Measurements from ENCODE around the gene SPSB2. TPM values are rescaled to one million over a fixed set of nuclear protein-coding genes. Genes with fewer than 3 reads are reported as not detected.

The SPSB2 gene
- total and polyA plus RNA-seq, 9 of the 15 experiments (the other 6 are each of a cell fraction or from before 2014, with no cell fraction given): 0.10 to 10.6 (median 1.9) TPM

- TF ChIP-seq NR2C1 (IDR thresholded peaks at IDR 0.05) (no peak), NR2C1 (tag; IDR thresholded peaks at IDR 0.05) (0 out of 2 replicates have a peak, but pooled peaks have one; percentile 20), TBP (optimal IDR thresholded peaks at IDR 0.05; ENCODE audit: low read depth, low read length) (no peak), RB1 (IDR thresholded peaks at IDR 0.05; ENCODE audit: low read depth) (no peak), E2F6 (IDR thresholded peaks at IDR 0.05; ENCODE audit: borderline replicate concordance in 1 of 2, extremely low read depth in 1 of 2, insufficient read depth in 1 of 2, insufficient read length in 1 of 2, low read depth in 1 of 2, low read length in 1 of 2, poor library complexity in 1 of 2, severe bottlenecking in 1 of 2) (peak in 1 of 2 experiments; percentile 7), KDM5B (IDR thresholded peaks at IDR 0.05; ENCODE audit: insufficient replicate concordance, low read depth, low read length) (peak; percentile 22), CXXC5 (CRISPR knock-in tag; IDR thresholded peaks at IDR 0.05) (peak; percentile 55; the same call in 1 of the 2 replicates), E2F1 (CRISPR knock-in tag; IDR thresholded peaks at IDR 0.05) (no peak), POLR2G (IDR thresholded peaks at IDR 0.05; ENCODE audit: low read depth, low read length) (peak; percentile 67)
- TF ChIP-seq, protein P1, sequence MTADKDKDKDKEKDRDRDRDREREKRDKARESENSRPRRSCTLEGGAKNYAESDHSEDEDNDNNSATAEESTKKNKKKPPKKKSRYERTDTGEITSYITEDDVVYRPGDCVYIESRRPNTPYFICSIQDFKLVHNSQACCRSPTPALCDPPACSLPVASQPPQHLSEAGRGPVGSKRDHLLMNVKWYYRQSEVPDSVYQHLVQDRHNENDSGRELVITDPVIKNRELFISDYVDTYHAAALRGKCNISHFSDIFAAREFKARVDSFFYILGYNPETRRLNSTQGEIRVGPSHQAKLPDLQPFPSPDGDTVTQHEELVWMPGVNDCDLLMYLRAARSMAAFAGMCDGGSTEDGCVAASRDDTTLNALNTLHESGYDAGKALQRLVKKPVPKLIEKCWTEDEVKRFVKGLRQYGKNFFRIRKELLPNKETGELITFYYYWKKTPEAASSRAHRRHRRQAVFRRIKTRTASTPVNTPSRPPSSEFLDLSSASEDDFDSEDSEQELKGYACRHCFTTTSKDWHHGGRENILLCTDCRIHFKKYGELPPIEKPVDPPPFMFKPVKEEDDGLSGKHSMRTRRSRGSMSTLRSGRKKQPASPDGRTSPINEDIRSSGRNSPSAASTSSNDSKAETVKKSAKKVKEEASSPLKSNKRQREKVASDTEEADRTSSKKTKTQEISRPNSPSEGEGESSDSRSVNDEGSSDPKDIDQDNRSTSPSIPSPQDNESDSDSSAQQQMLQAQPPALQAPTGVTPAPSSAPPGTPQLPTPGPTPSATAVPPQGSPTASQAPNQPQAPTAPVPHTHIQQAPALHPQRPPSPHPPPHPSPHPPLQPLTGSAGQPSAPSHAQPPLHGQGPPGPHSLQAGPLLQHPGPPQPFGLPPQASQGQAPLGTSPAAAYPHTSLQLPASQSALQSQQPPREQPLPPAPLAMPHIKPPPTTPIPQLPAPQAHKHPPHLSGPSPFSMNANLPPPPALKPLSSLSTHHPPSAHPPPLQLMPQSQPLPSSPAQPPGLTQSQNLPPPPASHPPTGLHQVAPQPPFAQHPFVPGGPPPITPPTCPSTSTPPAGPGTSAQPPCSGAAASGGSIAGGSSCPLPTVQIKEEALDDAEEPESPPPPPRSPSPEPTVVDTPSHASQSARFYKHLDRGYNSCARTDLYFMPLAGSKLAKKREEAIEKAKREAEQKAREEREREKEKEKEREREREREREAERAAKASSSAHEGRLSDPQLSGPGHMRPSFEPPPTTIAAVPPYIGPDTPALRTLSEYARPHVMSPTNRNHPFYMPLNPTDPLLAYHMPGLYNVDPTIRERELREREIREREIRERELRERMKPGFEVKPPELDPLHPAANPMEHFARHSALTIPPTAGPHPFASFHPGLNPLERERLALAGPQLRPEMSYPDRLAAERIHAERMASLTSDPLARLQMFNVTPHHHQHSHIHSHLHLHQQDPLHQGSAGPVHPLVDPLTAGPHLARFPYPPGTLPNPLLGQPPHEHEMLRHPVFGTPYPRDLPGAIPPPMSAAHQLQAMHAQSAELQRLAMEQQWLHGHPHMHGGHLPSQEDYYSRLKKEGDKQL (CRISPR knock-in tag; IDR thresholded peaks at IDR 0.05; ENCODE audit: borderline replicate concordance): no peak
- TF ChIP-seq, protein P2, sequence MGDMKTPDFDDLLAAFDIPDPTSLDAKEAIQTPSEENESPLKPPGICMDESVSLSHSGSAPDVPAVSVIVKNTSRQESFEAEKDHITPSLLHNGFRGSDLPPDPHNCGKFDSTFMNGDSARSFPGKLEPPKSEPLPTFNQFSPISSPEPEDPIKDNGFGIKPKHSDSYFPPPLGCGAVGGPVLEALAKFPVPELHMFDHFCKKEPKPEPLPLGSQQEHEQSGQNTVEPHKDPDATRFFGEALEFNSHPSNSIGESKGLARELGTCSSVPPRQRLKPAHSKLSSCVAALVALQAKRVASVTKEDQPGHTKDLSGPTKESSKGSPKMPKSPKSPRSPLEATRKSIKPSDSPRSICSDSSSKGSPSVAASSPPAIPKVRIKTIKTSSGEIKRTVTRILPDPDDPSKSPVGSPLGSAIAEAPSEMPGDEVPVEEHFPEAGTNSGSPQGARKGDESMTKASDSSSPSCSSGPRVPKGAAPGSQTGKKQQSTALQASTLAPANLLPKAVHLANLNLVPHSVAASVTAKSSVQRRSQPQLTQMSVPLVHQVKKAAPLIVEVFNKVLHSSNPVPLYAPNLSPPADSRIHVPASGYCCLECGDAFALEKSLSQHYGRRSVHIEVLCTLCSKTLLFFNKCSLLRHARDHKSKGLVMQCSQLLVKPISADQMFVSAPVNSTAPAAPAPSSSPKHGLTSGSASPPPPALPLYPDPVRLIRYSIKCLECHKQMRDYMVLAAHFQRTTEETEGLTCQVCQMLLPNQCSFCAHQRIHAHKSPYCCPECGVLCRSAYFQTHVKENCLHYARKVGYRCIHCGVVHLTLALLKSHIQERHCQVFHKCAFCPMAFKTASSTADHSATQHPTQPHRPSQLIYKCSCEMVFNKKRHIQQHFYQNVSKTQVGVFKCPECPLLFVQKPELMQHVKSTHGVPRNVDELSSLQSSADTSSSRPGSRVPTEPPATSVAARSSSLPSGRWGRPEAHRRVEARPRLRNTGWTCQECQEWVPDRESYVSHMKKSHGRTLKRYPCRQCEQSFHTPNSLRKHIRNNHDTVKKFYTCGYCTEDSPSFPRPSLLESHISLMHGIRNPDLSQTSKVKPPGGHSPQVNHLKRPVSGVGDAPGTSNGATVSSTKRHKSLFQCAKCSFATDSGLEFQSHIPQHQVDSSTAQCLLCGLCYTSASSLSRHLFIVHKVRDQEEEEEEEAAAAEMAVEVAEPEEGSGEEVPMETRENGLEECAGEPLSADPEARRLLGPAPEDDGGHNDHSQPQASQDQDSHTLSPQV (IDR thresholded peaks at IDR 0.05): 0 out of 2 replicates have a peak, but pooled peaks have one; percentile 37
Measured at GRCh38 chr12:6850796-6851152, 22.3 kb downstream of the SPSB2 start (continued).

Data from K562 (cell line).